ENCODE data around the gene GPC3. TPM values are rescaled to one million over a fixed set of nuclear protein-coding genes. Genes with fewer than 3 reads are reported as not detected.

GPC3 gene
- total RNA-seq, 6 experiments from 2014 or later: 0.31 to 6.8 (median 1.8) TPM

GRCh38 chrX:133745349-133745748 lies 240.0 kb downstream of the GPC3 start:
- intact Hi-C loops (cut with DNase I): no loop called here
- no peak for TF ChIP-seq POLR2A (IDR thresholded peaks at IDR 0.05)
- H3K36me3 ChIP-seq: no peaks in the 10 kb centered on the region
- no peak overlapping the region for H3K4me3 ChIP-seq
- no peak for ATAC-seq
- no peak overlapping the region for H3K27ac ChIP-seq
- H3K27me3 ChIP-seq: no peaks in the 10 kb centered on the region
- no peak for DNase-seq
- H3K4me1 ChIP-seq: no peaks in the 10 kb centered on the region
- no peaks in the 10 kb centered on the region for H3K9me3 ChIP-seq

DNA sequence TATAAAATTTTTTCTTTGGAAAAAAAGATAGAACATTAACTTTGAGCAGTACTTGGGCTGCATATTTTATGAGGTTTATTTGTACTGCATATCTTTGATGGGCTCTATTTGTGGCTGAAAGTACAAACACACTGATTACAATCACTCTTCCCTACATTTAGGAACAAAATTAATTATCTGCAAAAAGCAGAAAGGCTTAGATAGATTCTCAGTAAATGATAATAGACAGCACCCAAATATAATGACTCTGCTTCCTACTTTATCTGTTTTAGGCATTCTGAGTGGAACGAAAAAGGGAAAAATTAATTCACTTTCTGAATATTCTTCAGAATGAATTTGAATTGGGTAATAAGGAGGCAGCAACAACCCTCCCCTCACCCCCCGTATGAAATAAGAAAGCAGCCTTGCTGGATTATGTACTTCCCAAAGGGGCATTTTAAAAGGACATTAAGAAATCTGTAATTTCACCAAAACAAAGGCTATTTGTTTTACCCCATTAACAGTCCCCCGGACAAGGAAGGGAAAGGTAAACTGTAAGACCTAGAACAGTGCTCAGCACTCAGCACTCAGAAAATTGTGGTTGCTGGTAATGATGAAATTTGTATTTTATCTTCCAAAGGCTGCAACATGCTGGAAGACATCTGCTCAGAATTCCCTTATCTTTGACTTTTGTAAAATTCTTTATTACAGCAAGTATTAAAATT lies 242.6 kb downstream of the GPC3 start:
- H3K4me1 ChIP-seq: no peaks in the 10 kb centered on the region
- no peak for TF ChIP-seq POLR2A (IDR thresholded peaks at IDR 0.05)
- TF ChIP-seq, protein P1, sequence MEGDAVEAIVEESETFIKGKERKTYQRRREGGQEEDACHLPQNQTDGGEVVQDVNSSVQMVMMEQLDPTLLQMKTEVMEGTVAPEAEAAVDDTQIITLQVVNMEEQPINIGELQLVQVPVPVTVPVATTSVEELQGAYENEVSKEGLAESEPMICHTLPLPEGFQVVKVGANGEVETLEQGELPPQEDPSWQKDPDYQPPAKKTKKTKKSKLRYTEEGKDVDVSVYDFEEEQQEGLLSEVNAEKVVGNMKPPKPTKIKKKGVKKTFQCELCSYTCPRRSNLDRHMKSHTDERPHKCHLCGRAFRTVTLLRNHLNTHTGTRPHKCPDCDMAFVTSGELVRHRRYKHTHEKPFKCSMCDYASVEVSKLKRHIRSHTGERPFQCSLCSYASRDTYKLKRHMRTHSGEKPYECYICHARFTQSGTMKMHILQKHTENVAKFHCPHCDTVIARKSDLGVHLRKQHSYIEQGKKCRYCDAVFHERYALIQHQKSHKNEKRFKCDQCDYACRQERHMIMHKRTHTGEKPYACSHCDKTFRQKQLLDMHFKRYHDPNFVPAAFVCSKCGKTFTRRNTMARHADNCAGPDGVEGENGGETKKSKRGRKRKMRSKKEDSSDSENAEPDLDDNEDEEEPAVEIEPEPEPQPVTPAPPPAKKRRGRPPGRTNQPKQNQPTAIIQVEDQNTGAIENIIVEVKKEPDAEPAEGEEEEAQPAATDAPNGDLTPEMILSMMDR (IDR thresholded peaks at IDR 0.05): no peak
- H3K27ac ChIP-seq: no peak overlapping the region
- no peaks in the 10 kb centered on the region for H3K36me3 ChIP-seq
- no peaks in the 10 kb centered on the region for H3K9me3 ChIP-seq
- WGBS (ENCODE audit: insufficient coverage, low coverage, low lambda C conversion rate, missing lambda C conversion rate): 32% methylated on average over 3 of the region's 3 CpGs
- intact Hi-C loops (cut with DNase I): no loop called here
- no peak for DNase-seq
- H3K4me3 ChIP-seq: no peak overlapping the region
- ATAC-seq: no peak
- no peaks in the 10 kb centered on the region for H3K27me3 ChIP-seq

DNA sequence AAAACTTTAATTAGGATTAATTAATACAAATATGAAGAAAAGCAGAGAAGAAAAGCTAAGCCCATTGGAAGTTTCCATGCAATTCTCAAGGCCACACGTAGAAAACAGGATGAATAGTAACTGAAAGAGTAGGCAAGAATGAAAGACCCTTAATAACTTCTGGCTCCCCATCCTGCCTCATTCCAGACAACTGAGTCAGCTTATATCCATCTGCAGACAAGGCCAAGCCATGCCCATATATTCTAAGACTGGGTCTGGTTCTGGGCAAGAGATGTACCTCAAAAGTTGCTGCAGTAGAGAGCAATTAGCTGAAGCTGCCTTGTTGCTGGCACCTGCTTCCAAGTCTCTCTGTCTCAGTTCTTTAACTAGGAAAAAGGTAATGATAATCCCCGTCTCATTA lies 244.1 kb downstream of the GPC3 start:
- ATAC-seq: no peak
- no peaks in the 10 kb centered on the region for H3K27me3 ChIP-seq
- H3K9me3 ChIP-seq: no peaks in the 10 kb centered on the region
- no peak overlapping the region for H3K4me3 ChIP-seq
- H3K27ac ChIP-seq: no peak overlapping the region
- intact Hi-C loops (cut with DNase I): no loop called here
- WGBS (ENCODE audit: insufficient coverage, low coverage, low lambda C conversion rate, missing lambda C conversion rate): 62% methylated on average over 2 of the region's 2 CpGs
- TF ChIP-seq, protein P1 (IDR thresholded peaks at IDR 0.05): no peak
- TF ChIP-seq POLR2A (IDR thresholded peaks at IDR 0.05): no peak
- DNase-seq: no peak
- no peaks in the 10 kb centered on the region for H3K4me1 ChIP-seq
- H3K36me3 ChIP-seq: no peaks in the 10 kb centered on the region

GRCh38 chrX:133726642-133727041 lies 258.8 kb downstream of the GPC3 start:
- intact Hi-C loops (cut with DNase I): no loop called here
- DNase-seq: no peak
- TF ChIP-seq, protein P1 (IDR thresholded peaks at IDR 0.05): no peak
- TF ChIP-seq POLR2A (IDR thresholded peaks at IDR 0.05): no peak
- WGBS (ENCODE audit: insufficient coverage, low coverage, low lambda C conversion rate, missing lambda C conversion rate): 57% methylated on average over 2 of the region's 2 CpGs
- Histone ChIP-seq H3K27me3 (no peaks in the 10 kb centered on the region), H3K36me3 (no peaks in the 10 kb centered on the region), H3K9me3 (no peaks in the 10 kb centered on the region), H3K4me1 (no peaks in the 10 kb centered on the region), H3K27ac (no peak overlapping the region), H3K4me3 (no peak overlapping the region)
- ATAC-seq: no peak

DNA sequence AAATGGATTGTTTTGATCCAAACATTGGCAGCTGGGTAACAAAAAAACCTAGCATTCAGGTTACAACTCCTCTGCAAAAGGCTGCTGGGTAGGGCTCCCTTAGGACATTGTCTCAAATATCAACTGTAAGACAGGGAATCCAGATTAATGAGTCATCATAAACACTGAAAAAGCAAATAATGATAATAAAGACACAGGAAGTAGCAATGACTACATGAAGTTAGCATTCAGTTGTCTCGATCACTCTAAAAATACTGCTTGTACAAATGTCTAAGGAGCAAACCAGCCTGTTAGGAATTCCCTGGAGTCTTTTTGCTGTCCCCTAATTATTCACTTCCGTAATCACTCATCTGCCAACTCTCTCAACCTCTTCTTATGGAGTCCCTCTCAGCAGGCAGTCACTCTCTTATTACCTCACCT lies 259.2 kb downstream of the GPC3 start:
- no peaks in the 10 kb centered on the region for H3K27me3 ChIP-seq
- TF ChIP-seq POLR2A (IDR thresholded peaks at IDR 0.05): no peak
- TF ChIP-seq, protein P1 (IDR thresholded peaks at IDR 0.05): no peak
- WGBS (ENCODE audit: insufficient coverage, low coverage, low lambda C conversion rate, missing lambda C conversion rate): 44% methylated on average over 2 of the region's 2 CpGs
- intact Hi-C loops (cut with DNase I): no loop called here
- DNase-seq (no peak), ATAC-seq (no peak)
- no peaks in the 10 kb centered on the region for H3K9me3 ChIP-seq
- H3K4me1 ChIP-seq: no peaks in the 10 kb centered on the region
- H3K36me3 ChIP-seq: no peaks in the 10 kb centered on the region
- no peak overlapping the region for H3K4me3 ChIP-seq
- no peak overlapping the region for H3K27ac ChIP-seq

Measured in right lobe of liver (tissue), 6 donors.